CD14-positive monocyte (primary cell): Measurements from ENCODE around the gene AMER3. TPM values are rescaled to one million over a fixed set of nuclear protein-coding genes. Genes with fewer than 3 reads are reported as not detected.

Experiments
- DNase-seq, 3 donors: peaks; one replicate each; pipeline ENCODE4 v3.0.0-alpha.2; 2011 to 2022
- H2AFZ ChIP-seq: 2 replicates; pipeline ENCODE4 v1.6.0; 2012; ENCODE audit warnings: mild to moderate bottlenecking, low read depth, low read length, inconsistent platforms; ENCODE audit not compliant: insufficient read depth, poor library complexity, severe bottlenecking
- H3K27ac ChIP-seq, 2 donors: 1 replicate in 1 of 2; 2 replicates in 1 of 2; pipeline ENCODE4 v1.5.1; 2012 to 2013; ENCODE audit warnings: low read length in 2 of 2, control low read depth in 1 of 2, inconsistent platforms in 1 of 2, low read depth in 1 of 2, mild to moderate bottlenecking in 1 of 2
- H3K27me3 ChIP-seq, 2 donors: one replicate each; pipeline versions ENCODE4 v1.6.0 to v1.6.1; 2011 to 2013; ENCODE audit warnings: low read length in 2 of 2; ENCODE audit not compliant: control insufficient read depth in 2 of 2, insufficient read depth in 2 of 2
- H3K36me3 ChIP-seq, 2 donors: replicated peaks in 1 of 2; 1 replicate in 1 of 2; 2 replicates in 1 of 2; pipeline versions ENCODE4 v1.5.1 to v1.6.1; 2012 to 2013; ENCODE audit warnings: low read length in 2 of 2, control low read depth in 1 of 2, inconsistent platforms in 1 of 2, mild to moderate bottlenecking in 1 of 2; ENCODE audit not compliant: insufficient read depth in 2 of 2, control insufficient read depth in 1 of 2
- H3K4me1 ChIP-seq, 2 donors: 1 replicate in 1 of 2; 2 replicates in 1 of 2; pipeline versions ENCODE4 v1.5.1 to v1.6.1; 2012 to 2013; ENCODE audit warnings: low read length in 2 of 2, control low read depth in 1 of 2, inconsistent platforms in 1 of 2, mild to moderate bottlenecking in 1 of 2, moderate library complexity in 1 of 2; ENCODE audit not compliant: insufficient read depth in 2 of 2, control insufficient read depth in 1 of 2
- H3K4me2 ChIP-seq: replicated peaks from 2 replicates; pipeline ENCODE3; 2012; ENCODE audit warnings: low read length, moderate library complexity, mild to moderate bottlenecking; ENCODE audit not compliant: poor library complexity, severe bottlenecking; ENCODE audit errors: extremely low read depth
- H3K4me3 ChIP-seq, 3 experiments: fragments of 200-600 bp in 1 of 3; sonication (generic) in 1 of 3; replicated peaks in 1 of 3; 1 replicate in 2 of 3; 2 replicates in 1 of 3; pipeline ENCODE4 v1.5.1; 2011 to 2013; ENCODE audit warnings: low read length in 3 of 3, mild to moderate bottlenecking in 3 of 3, control low read depth in 2 of 3, low read depth in 2 of 3, inconsistent platforms in 1 of 3, moderate library complexity in 1 of 3
- H3K79me2 ChIP-seq: 2 replicates; pipeline ENCODE4 v1.6.0; 2012; ENCODE audit warnings: mild to moderate bottlenecking, control low read depth, inconsistent platforms, low read length, moderate library complexity; ENCODE audit not compliant: insufficient read depth
- H3K9ac ChIP-seq: 2 replicates; pipeline ENCODE4 v1.6.0; 2017; ENCODE audit warnings: low read length, mild to moderate bottlenecking; ENCODE audit not compliant: insufficient read depth, poor library complexity, severe bottlenecking
- H3K9me3 ChIP-seq, 2 donors: replicated peaks in 1 of 2; 1 replicate in 1 of 2; 2 replicates in 1 of 2; pipeline versions ENCODE4 v1.5.1 to v1.6.1; 2012 to 2013; ENCODE audit warnings: low read length in 2 of 2, control low read depth in 1 of 2; ENCODE audit not compliant: control insufficient read depth in 1 of 2, insufficient read depth in 1 of 2
- H4K20me1 ChIP-seq: 2 replicates; pipeline ENCODE4 v1.6.0; 2012; ENCODE audit warnings: mild to moderate bottlenecking, low read length, control low read depth, moderate library complexity; ENCODE audit not compliant: insufficient read depth
- H3K27ac Mint-ChIP-seq, 7 donors: one replicate each; pipeline ENCODE4 v1.8.0; 2020; ENCODE audit warnings: mild to moderate bottlenecking in 7 of 7, mixed read lengths in 7 of 7, moderate library complexity in 6 of 7, inconsistent platforms in 2 of 7
- H3K27me3 Mint-ChIP-seq, 3 donors: one replicate each; pipeline ENCODE4 v1.8.0; 2021 to 2022; ENCODE audit warnings: low read depth in 3 of 3, mild to moderate bottlenecking in 3 of 3, mixed read lengths in 3 of 3, moderate library complexity in 3 of 3, inconsistent platforms in 1 of 3
- H3K36me3 Mint-ChIP-seq, 2 donors: one replicate each; pipeline ENCODE4 v1.8.0; 2020; ENCODE audit warnings: mixed read lengths in 2 of 2, inconsistent platforms in 1 of 2, mild to moderate bottlenecking in 1 of 2
- H3K4me1 Mint-ChIP-seq: one replicate; pipeline ENCODE4 v1.8.0; 2020; ENCODE audit warnings: mild to moderate bottlenecking, mixed read lengths
- H3K4me3 Mint-ChIP-seq, 2 donors: one replicate each; pipeline ENCODE4 v1.8.0; 2020; ENCODE audit warnings: mild to moderate bottlenecking in 2 of 2, mixed read lengths in 2 of 2, moderate library complexity in 1 of 2
- H3K9me3 Mint-ChIP-seq, 7 donors: one replicate each; pipeline ENCODE4 v1.8.0; 2020 to 2022; ENCODE audit warnings: mixed read lengths in 7 of 7, mild to moderate bottlenecking in 6 of 7, moderate library complexity in 6 of 7, inconsistent platforms in 2 of 7
- WGBS: methylation state at CpG from one replicate; pipeline ENCODE4 v1.1.5; 2013; ENCODE audit warnings: missing lambda C conversion rate; ENCODE audit not compliant: insufficient coverage; 5-methylcytosine and 5-hydroxymethylcytosine counted together
- intact Hi-C, 2 donors: fragments of 100-400 bp; cut with micrococcal nuclease; formaldehyde crosslinking; loops; one replicate each; pipeline versions ENCODE4 v1.15.0 to v1.15.1; 2023
- polyA plus RNA-seq, 3 donors: library from polyadenylated mRNA; depleted of rRNA in 1 of 3; unstranded in 2 of 3; stranded (reverse) in 1 of 3; fragments of 300-500 nt in 2 of 3; fragments of >200 nt in 1 of 3; fragmentation: Illumina TruSeq in 2 of 3; gene quantifications; 1 replicate in 2 of 3; 2 replicates in 1 of 3; pipeline ENCODE4 v1.2.3, GENCODE V29; 2012 to 2021
- TF ChIP-seq, protein P1 (sequence below): fragments of 200-600 bp; IDR thresholded peaks from one replicate; pipeline ENCODE4 v1.8.0; 2022; ENCODE audit warnings: antibody characterized with exemption, mild to moderate bottlenecking

The AMER3 gene
- polyA plus RNA-seq, 3 donors, result not detected

DNA sequence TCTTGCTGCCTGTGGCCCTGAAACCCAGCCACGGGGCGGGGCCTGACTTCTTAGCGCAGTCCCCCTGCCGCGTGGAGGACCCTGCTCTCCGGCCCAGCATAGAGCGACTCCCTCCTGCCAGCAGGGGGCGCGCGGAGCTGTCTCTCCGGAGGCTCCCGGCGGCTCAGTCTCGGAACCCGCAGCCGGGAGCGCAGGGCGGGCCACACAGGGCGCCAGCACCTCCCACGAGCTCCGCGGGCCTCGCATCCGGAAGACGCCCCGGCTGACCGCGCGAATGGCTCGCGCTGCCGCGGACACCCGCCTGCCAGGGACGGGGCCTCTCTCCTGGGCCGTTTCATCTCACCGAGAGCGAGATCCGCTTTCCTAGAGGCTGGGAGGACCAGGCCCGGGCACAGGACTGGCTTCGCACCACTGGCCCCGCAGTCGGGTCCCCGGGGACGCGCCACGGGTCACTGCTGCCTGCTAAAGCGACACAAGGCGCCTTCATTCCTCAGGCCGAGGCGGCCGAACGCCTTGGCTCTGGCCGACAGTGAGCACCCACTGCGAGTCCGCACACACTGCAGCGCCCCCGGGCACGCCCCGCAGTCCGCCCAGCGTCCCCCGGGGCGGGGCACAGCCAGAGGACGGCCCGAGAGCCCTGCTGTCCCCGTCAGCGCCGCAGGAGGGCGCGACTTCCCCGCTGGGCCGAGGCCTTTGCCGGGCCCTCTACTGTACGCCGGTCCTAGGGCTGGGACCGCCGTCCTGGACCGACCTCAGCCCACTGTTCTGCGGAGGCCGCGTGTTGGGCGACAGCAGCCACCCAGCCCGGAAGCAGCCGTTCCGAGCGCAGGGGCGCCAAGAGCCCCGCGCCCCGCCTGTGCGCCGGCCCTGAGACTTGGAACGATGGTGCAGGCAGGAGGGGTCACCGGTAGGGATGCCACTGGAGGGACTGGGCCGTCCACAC is 42.4 kb downstream of the AMER3 start:
- peak overlapping the region; percentile 62 to 86 (median 67) for H3K4me3 ChIP-seq
- Mint-ChIP-seq H3K9me3 (peaks cover 0 to 3% (median 0%) of the 10 kb centered on the region in 7 donors), H3K27ac (peak overlapping the region in 2 of 7 donors; percentile 8 to 31)

More for the DNA sequence above, 42.4 kb downstream of the AMER3 start:
- Histone ChIP-seq H3K79me2 (no peaks in the 10 kb centered on the region), H3K9me3 (no peaks in the 10 kb centered on the region), H3K36me3 (no peaks in the 10 kb centered on the region), H2AFZ (peak overlapping the region; percentile 90), H4K20me1 (no peaks in the 10 kb centered on the region), H3K9ac (peak overlapping the region; percentile 82), H3K4me2 (peak overlapping the region; percentile 89), H3K27ac (peak overlapping the region; percentile 11 to 74), H3K4me1 (peaks cover 7 to 18% of the 10 kb centered on the region in 2 donors), H3K27me3 (peaks cover 3 to 23% of the 10 kb centered on the region in 2 donors)
- Mint-ChIP-seq H3K4me1 (peaks cover 8% of the 10 kb centered on the region), H3K36me3 (no peaks in the 10 kb centered on the region), H3K4me3 (peak overlapping the region; percentile 74 to 85), H3K27me3 (peaks cover 13 to 35% (median 22%) of the 10 kb centered on the region in 3 donors)
- peak; percentile 66 to 74 (median 72) for DNase-seq
- TF ChIP-seq, protein P1, sequence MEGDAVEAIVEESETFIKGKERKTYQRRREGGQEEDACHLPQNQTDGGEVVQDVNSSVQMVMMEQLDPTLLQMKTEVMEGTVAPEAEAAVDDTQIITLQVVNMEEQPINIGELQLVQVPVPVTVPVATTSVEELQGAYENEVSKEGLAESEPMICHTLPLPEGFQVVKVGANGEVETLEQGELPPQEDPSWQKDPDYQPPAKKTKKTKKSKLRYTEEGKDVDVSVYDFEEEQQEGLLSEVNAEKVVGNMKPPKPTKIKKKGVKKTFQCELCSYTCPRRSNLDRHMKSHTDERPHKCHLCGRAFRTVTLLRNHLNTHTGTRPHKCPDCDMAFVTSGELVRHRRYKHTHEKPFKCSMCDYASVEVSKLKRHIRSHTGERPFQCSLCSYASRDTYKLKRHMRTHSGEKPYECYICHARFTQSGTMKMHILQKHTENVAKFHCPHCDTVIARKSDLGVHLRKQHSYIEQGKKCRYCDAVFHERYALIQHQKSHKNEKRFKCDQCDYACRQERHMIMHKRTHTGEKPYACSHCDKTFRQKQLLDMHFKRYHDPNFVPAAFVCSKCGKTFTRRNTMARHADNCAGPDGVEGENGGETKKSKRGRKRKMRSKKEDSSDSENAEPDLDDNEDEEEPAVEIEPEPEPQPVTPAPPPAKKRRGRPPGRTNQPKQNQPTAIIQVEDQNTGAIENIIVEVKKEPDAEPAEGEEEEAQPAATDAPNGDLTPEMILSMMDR, result peak; percentile 79
- under 1% methylated on average over 91 of the region's 96 CpGs for WGBS
- intact Hi-C loops, result loop anchor here (1.0 to 5.0 kb wide), 3 partner anchors 75 to 120 kb away; no protein-coding TSS in a partner anchor
